ENCODE measurements around the gene FNBP1.

DNA sequence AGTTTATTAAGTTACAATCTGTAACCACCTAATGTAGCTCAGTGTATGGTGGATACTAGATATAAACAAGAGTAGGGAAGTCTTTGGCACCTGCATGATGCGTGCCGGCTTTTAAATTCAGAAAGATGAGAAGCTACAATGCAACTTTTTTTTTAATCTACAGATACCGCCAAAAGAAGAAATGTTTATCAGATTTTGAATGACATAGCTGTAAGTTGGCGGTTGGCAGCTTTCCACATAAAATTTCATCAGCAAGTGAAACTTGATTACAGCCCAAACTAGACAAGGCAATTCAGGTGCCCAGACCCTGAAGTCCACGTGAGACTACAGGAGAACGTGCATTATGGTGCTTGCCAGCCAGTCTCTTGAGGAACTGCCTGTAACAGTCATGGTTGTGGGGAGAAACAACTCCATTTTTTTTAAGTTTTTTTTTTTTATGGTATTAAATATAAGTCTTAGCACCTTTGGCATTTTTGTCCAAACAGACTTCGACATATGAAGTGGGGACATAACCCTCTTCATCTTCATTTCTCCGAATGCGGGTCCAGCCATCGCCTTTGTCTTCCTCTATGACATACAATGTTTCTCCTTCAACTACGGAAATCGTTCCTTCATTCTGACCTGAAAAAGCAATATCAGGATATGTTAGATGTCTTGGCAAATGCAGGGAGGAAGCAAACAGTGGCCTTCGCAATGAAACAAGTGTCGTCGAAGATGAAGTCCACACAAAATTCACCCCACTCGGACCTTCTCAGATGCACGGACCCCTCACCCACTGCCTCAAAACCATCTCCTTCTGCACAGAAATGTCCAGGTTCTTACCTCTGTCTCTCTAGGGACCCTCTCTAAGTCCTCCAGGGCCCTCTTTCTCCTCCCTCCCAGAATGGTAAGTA, 147.4 kb downstream of the FNBP1 start:
- TF ChIP-seq, protein P1, sequence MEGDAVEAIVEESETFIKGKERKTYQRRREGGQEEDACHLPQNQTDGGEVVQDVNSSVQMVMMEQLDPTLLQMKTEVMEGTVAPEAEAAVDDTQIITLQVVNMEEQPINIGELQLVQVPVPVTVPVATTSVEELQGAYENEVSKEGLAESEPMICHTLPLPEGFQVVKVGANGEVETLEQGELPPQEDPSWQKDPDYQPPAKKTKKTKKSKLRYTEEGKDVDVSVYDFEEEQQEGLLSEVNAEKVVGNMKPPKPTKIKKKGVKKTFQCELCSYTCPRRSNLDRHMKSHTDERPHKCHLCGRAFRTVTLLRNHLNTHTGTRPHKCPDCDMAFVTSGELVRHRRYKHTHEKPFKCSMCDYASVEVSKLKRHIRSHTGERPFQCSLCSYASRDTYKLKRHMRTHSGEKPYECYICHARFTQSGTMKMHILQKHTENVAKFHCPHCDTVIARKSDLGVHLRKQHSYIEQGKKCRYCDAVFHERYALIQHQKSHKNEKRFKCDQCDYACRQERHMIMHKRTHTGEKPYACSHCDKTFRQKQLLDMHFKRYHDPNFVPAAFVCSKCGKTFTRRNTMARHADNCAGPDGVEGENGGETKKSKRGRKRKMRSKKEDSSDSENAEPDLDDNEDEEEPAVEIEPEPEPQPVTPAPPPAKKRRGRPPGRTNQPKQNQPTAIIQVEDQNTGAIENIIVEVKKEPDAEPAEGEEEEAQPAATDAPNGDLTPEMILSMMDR (IDR thresholded peaks at IDR 0.05; ENCODE audit: insufficient read depth, low read length) = no peak
- TF ChIP-seq POLR2AphosphoS5 (IDR thresholded peaks at IDR 0.05; ENCODE audit: low read depth) = no peak
- no peak for TF ChIP-seq SPI1 (IDR thresholded peaks at IDR 0.05; ENCODE audit: borderline replicate concordance, low read depth)
- TF ChIP-seq, protein P2, sequence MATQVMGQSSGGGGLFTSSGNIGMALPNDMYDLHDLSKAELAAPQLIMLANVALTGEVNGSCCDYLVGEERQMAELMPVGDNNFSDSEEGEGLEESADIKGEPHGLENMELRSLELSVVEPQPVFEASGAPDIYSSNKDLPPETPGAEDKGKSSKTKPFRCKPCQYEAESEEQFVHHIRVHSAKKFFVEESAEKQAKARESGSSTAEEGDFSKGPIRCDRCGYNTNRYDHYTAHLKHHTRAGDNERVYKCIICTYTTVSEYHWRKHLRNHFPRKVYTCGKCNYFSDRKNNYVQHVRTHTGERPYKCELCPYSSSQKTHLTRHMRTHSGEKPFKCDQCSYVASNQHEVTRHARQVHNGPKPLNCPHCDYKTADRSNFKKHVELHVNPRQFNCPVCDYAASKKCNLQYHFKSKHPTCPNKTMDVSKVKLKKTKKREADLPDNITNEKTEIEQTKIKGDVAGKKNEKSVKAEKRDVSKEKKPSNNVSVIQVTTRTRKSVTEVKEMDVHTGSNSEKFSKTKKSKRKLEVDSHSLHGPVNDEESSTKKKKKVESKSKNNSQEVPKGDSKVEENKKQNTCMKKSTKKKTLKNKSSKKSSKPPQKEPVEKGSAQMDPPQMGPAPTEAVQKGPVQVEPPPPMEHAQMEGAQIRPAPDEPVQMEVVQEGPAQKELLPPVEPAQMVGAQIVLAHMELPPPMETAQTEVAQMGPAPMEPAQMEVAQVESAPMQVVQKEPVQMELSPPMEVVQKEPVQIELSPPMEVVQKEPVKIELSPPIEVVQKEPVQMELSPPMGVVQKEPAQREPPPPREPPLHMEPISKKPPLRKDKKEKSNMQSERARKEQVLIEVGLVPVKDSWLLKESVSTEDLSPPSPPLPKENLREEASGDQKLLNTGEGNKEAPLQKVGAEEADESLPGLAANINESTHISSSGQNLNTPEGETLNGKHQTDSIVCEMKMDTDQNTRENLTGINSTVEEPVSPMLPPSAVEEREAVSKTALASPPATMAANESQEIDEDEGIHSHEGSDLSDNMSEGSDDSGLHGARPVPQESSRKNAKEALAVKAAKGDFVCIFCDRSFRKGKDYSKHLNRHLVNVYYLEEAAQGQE (IDR thresholded peaks at IDR 0.05; ENCODE audit: insufficient replicate concordance, low read depth) = no peak
- TF ChIP-seq GABPA (IDR thresholded peaks at IDR 0.05; ENCODE audit: low read depth) = no peak
